Stimulated activated CD4-positive, alpha-beta T cell treated with anti-CD3 and anti-CD28 coated beads, TNF-alpha, amount 100 ng/mL, for 48 hours (primary cell): ENCODE data around the gene TMEM260.

Source experiments
- DNase-seq, 3 donors: peaks; one replicate each; pipeline ENCODE4 v3.0.0-alpha.2; 2020; ENCODE audit warnings: low read depth in 3 of 3

Gene TMEM260

DNA sequence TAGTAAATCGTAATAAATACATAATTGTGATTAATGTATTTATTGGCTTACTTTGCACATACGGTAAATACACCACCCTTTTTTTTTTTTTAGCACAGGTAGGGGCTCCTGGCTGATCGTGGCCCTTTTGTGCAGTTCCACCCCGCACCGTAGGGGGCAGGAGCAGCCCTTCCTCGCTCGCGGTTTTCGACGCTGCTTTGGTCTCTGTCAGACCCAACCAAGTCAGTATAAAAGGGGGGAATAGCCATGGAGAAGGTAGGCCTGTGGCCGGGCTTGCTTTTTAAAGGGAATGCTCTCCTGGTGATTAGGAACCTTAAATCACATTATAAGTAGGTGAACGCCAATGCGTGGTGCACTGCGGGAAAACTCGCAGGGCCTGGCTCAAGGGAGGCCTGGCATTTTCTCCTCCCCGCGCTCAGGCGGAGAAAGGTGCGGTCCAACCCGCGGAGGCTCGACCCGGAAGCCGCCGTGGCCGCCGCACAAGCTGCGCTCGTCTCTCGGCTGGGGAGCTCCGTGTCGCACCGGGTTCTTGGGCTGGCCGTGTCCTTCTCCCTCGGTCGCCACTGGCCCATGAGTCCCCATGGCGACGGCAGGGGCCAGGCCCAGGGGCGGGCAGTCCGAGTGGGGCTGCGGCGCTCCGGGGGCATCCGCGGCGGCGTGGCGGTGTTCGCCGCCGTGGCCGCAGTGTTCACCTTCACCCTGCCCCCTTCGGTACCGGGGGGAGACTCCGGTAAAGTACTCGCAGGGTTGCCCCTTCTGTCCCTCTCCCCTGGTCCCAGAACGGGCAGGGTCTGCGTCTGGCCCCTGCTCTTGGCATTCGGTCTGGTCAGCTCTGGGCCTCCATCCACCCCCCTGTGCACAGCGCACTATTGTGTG is at the start of gene TMEM260:
TSS of gene TMEM260 (plus strand) at position 454 of the 876 bp plus-strand sequence. CDS start at position 571, 117 bp downstream.
- peak; percentile 77 to 81 (median 79) for DNase-seq

DNA sequence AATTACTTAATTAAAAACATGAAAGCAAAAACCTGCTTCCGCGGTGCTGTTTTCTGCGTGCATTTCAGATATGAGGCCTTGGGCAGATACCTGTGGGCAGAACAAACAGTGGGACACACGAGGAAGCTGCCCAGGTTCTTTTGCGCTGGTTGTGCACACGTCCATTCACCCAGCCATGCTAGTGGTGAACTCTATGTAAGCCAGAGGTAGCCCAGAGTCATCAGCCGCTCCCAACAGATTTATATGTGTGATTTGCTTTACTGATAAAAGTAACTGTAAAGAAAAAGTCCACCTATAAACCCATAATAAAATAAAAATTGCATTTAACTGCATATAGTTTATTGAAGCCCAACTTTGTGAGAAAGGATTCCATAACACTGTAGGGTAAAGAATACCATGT is 47.1 kb upstream of the TMEM260 start:
- DNase-seq = no peak

DNA sequence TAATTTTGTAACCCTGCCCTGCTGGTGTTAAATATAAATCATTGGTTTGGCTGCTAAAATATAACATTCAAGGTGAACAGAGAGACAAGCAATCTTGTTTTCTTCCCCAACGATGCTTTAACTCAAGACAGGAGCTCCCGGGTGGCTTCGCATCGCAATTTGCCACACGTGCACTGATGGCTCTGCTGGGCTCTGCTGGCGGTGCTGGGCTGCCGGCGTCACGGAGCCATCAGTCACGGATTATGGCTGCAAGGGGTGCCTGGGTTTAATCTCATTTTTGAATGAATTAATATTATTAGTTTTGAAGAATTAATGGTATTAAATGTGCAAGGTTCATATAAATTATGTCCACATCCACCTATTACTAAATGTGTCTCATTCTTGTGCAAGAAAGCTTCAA is 44.9 kb upstream of the TMEM260 start:
- DNase-seq = no peak

DNA sequence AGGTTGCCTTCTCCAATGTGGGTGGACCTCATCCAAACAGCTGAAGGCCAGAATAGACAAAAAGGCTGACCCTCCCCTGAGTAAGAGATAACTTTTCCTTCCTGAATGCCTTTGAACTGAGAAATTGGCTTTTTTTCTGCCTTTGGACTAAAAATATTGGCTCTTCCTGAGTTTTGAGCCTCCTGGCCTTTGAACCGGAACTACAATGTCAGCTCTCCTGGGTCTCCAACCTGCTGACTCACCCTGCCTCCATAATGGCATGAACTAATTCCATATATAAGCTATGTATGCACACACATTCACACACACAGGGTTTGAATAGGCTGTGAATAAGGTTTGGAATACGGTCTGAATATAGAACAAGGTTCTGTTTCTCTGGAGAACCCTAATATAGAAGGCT is 39.7 kb upstream of the TMEM260 start:
- no peak for DNase-seq

DNA sequence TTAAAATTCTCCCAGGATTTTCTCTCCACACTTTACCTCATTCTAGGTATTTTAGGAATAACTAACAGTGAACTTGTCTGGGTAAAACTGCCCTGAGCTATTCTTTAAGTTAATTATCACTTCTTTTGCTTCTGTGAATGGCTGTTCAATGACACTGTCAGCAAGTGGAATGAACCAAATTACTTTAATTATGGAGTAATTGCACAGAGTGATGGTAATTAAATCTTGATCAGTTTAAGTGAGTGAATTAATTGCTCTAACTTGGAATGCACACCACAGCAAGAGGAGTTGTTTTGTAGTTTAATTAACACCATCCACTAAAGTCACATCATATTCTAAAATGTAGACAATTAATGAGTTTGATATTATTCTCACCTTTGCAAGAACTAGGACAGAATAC is 36.2 kb upstream of the TMEM260 start:
- DNase-seq = no peak

DNA sequence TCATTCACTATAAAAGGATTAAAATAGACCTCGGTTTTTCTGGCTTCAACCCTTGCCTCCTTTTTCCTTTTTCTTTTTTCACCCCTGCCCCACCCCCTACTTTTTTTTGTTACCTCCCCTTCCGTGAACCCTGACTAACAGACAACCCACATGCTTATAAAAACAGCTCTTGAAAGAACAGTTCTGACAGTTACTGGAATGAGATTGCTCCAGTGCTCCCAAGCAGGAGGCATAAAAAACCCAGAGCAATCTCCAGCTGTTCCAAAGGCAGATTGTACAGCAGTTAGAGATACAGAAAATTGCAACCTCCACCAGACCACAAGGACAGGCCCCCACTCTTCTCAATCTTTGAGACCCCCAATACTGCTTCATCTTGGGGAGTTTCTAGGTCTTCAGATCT is 29.9 kb upstream of the TMEM260 start:
- no peak for DNase-seq

DNA sequence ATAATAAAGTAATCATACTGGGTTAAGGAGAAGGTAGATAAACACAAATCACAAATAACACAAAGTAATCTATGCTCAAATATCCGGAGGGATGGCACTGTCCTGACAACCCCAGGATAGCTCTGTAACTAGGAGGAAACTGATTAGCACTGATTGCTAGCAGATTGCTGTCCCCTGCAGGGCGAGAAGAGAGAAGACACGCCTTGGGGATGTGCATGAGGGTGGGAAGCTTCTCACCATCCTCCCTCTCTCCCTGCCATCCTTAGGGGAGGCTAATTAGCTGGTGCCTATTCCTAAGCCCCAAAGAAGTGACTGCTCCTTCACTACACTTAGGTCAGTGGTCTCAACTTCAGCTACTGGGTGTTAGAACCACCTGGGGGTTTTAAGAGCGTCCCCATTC is 27.0 kb upstream of the TMEM260 start:
- DNase-seq = no peak

DNA sequence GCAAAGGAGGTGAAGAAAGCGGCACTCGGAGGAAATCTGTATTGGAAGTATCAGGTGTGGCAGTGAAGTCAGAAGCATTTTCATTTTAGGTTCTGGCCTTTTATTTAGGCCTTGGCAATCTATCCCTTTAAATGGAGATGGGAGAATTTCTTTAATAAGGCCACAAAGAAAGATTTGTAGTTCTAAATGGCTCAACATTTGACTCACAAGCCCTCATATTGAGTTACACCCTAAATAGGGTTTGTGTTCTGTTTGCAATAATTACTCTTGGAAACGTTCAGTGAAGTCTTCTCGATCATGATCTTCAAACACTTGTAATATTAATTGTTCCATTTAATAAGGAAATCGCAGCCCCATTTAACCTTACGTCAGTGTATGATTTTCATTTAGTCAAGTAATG is 25.3 kb upstream of the TMEM260 start:
- no peak for DNase-seq

DNA sequence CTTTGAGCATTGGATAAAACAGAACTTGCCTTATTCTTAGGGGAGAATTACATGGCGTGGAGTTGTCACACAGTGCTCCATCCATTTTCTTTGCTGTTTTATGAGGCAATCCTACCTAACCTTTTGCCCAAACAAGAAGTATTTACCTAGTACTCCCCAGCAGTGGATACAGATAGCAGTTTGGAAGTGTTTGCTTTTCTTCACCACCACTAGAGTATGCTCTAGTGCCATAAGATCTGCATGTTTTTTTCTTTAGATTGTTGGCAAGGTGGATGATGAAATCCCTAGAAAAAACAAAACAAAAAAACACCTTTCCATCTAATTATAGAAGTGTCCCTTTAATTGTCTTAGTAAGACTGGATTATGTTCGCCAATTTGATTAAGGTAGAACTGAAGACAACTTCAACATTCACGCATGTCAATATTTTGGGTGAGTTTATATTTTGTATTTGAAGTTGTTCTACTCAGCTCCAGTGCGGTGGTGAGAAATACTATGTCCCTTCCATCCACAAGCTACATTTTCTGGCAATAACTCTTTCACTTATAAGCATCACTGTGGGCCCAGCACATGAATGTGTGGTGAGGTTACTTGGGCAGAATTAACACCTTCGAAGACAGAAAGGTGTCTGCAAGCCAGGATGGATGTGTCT is 23.6 kb upstream of the TMEM260 start:
- DNase-seq = no peak

DNA sequence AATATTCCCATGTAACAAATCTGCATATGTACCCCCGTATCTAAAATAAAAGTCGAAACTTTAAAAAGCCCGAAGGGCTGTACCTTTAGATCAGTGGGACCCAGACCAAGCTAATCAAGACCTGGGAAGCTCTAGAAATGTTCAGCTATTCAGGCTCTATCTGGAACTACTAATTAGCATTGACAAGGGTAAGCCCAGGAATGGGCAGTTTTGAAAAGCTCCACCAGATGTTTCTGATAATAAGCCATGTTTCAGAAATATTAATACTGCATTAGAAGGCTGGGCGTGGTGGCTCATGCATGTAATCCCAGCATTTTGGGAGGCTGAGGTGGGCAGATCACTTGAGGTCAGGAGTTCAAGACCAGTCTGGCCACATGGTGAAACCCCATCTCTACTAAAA is 20.4 kb upstream of the TMEM260 start:
- DNase-seq = no peak

DNA sequence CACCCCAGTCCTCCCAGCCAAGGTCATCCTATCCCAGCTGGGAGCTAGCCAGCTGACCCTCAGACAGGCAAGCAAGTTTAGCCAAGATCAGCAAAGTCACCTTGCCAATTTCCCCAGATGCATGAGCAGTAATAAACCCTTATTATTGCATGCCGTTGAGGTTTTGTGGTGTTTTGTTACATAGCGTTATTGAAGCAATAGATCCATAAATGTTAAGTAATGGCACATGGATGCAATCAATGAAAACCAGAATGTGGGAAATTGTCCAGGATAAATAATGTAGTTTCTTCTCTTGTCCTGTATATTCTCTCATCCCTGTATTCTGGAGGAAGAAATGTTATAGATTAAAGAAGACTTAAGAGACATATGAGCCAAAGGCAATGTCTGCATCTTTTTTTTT is 18.0 kb upstream of the TMEM260 start:
- DNase-seq = no peak

DNA sequence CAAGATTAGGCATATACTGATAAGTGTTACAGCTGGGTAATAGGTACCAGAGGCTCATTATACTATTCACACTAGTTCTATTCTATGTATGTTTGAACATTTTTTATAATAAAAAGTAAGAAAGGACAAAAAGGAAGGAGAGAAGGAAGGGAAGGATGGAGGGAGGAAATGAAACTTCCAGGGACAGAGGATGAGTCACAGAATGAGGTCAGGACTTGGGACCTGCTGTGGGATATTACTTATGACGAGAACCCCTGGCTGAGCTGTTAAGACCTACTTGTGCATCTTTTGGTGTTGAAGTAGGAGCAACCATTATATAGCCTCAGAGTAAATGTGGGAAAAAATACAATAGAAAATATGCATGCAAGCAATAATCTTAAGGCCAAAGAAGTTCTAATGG is 16.7 kb upstream of the TMEM260 start:
- no peak for DNase-seq

DNA sequence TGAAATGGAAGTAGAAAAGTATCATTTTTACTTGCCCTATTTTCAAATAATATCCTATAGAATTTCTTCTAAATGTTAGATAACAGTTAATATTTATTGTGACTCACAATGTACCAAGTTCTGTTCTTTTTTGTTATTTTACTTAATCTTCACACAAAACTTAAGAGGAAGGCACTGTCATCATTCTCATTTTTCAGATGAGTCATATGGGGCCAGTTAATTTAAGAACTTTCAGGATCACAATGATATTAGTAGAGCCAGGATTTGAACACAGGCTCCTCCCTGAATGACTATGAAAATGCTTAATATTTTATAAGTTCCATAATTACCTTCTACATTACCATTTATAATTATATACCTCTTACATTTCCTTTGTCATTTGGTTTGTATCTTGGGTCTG is 10.4 kb upstream of the TMEM260 start:
- DNase-seq = no peak

DNA sequence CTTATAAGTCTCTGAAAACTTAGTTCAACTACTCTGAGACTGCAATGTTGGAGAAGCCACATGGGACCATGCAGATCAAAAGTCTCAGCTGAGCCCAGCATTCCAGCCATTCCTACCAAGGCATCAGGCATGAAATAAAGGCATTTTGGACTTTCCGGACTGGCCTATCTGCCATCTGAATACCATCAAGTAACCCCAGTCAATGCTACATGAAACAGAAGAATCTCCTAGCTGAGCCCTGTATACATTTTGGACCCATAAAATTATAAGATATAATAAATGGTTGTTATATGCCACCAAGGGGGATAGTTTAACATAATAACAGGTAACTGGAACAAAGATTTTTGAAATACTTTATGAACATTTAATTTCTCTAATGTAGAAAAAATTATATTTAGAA is 9.3 kb upstream of the TMEM260 start:
- no peak for DNase-seq

DNA sequence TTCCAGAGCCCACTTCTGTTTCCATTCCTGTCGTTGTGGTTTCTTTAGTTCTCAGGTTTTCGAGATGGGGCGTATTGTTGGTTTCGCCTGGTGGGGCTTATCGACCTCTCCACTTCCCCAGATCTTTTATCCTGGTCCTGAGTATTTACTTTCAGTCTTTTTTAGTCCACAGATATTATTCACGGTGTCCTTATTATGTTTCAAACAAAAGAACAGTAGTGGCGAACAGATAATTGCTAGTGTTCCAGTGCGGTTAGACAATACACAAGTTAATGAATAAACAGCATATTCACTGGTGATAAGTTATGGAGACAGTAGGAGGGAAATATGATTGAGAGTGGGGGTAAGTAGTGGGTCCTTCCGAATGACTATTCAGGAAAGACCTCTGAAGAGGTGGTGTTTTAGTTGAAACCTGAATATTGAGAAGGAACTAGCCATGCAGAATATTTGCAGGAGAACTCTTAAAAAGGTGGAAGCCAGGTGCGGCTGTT is 668 bp downstream of the TMEM260 start:
- no peak for DNase-seq

DNA sequence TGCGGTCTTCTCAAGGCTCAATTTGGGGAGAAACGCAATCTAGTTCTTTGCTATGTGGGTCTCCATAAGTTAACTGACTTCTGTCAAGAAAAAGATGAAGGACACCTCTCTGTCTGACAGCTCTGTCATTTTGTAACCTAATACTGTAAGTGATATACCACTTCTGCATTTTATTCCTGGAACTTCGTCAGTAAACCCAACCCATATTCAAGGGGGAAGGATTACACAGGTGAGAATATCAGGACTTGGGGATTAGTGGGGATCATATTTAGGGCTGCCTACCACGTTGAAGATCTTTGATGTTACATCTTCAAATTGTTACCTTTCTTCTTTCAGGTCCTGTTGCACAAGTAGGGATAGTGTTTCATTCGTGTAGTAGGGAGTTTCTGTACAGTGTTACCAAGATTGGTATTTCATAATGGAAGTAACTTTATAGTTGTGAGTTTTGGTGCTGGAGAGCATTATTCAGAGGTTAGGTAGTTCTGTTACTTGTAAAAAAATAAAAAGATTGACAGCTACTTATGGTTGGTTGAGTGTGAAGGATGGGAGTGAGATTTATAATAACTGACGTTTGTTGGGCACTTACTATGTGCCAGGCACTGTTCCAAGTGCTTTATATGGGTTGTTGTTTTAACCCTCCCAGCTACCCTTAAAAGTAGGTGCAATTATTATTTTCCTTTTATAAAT is 1.6 kb downstream of the TMEM260 start:
- no peak for DNase-seq

DNA sequence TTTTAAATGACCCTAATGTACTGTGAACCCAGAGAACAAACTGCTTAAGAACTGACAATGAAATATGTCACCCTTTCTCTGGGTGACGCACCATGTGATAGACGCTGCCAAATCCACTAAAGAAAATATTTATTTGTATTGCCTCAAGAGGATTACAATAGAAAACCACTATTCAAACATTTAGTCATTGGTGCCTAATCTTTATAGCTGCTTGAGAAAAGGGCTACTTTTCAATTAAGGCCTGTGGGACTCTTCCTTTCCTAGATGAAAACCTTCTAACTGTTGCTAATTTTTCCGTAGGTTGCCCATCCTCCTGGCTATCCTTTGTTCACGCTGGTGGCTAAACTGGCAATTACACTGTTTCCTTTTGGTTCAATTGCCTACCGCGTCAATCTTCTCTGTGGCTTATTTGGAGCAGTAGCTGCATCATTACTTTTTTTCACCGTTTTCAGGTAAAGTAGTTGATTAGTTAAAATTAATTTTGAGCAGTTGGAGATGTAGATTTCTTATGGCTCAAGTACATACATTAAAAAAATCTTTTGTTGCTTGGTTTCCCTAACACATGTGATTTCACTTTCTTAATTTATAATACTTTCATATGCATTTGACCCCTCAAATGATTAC is 6.0 kb downstream of the TMEM260 start:
- DNase-seq = no peak

DNA sequence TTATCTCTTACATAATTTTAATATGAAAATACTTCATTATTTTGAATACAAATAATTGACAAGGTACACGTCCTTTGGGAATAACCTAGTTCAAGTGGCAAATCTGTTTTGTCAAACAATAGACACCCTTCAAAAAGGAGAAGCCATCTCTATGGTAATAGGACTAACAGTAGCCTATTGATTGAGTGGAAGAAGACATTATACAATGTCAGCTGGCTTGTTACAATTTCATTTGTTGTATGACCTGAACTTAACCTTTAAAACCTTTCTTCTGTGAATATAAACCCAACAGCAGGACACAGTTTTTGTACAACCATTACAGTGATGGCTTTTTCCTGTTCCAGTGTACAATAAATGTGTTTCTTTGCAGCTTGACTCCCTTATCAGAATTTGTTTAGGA is 8.1 kb downstream of the TMEM260 start:
- DNase-seq = no peak

DNA sequence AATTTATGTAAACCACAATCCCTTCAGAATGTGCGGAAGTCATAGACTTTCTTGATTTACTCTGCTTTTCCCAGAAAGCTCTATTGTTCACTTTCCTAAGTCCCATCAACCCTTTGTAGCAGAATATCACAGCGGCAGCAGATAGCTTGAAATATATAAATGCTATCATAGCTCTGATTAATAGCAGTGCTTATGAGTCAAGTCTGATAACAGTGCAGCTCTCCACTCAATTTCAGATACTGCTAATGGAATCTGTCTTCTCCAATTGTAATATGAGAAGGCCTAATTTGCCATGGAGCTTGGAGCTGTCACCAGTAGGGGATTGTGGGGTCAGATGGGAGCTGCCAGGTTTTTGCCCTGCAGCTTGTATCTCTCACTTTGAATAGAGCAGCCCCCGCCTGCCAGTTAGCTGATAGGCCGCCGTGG is 10.9 kb downstream of the TMEM260 start:
- DNase-seq = no peak

DNA sequence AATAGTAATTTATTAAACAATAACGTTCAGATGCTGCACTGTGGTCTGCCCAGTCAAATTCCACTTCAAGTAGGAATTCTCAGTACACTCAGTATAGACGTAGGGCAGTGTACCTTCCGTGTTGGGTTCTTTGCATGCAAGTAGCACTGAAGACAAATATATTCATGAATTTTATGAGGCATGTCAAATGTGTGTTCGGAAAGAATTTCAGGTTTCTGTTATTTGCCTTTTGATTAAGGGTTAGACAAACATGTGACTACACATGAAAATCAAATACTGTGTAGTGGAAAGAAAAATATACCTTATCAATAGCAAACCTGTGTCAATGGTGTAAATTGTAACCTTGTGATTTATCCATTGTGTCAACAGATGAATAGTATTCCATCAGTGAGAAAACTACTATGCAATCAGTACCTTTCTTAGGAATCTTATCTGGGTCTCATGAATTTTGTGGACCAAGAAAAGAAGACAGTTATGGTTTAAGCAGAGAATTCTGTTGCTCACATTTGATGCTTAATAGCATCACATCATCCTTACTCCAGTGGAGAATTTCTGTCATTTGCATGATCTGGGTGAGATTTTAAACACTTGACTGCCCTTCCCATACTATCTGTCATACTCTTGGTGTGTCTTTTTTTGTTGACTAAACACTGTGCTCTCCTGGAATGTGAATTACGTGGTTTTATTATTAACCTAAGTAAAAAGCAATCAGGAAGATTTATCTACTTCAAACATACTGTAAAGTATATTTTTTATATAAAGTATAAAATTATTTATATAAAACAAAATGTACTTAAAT is 13.3 kb downstream of the TMEM260 start:
- no peak for DNase-seq

DNA sequence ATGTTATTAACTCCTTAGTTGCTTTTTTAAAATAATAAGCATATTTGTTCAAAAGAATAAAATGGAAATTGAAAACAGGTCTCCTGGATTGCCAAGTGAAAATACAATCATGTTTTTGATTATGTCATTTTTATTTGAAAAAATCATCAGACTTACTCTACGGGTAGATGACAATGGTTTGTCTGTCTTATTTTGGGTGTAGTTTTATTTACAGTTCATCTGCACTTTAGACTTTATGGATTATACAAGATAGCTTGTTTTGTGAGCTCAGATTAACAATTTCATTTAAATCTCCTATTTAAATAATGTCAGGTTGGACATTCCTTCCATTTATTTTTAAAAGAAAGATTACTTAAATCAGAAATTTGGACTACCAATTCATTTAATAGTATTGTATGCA is 14.8 kb downstream of the TMEM260 start:
- no peak for DNase-seq
